GM19035 (cell line): Measurements from ENCODE around the gene WFDC9.
"Not testable (repeated sequence)": the region's sequence is repeated elsewhere in the genome, so short reads cannot be mapped to it uniquely, and the experiment has no call there.

Experiments used
- ATAC-seq: cut with Tn5 transposase; IDR thresholded peaks from one replicate; pipeline ENCODE4 v1.9.1; 2021; ENCODE audit not compliant: unreplicated experiment

Gene WFDC9

DNA sequence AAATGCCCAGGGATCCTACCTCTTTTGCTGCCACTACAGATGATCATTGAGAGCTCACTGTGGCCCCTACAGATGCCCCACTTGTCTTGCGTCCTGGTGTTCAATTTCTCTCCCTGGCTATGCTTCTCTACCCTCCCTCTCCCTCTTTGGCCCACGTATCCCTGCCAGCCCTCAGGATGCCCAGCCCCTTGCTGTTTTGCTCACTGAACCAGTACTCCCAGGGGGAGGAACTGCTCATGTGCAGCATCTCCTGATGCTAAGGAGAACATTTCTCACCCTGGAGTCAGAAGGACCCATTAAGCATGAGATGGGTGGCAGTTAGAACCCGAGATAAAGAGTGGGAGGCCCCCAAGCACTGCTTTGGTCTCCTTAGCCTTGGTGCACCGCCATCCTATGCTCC, at the start of gene WFDC9:
WFDC9 (minus strand) TSS at position 101 of the 400 bp plus-strand sequence. CDS start 21,103 bp downstream, outside the sequence.
- no peak for ATAC-seq

DNA sequence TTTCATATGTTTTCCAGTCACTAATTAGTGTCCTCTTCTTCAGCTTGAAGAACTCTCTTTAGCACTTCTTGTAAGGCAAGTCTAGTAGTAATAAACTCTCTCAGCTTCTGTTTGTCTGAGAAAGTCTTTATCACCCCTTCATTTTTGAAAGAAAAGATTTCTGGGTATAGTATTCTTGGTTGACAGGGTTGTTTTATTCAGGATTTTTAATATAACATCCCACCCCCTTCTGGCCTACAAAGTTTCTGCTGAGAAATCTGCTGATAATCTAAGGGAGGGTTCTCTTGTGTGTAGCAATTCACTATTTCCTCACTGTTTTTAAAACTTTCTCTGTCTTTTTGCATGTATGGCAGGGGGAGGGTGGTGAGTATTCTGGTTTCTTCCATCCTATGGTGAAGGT, 48.6 kb upstream of the WFDC9 start:
- ATAC-seq, result no peak

DNA sequence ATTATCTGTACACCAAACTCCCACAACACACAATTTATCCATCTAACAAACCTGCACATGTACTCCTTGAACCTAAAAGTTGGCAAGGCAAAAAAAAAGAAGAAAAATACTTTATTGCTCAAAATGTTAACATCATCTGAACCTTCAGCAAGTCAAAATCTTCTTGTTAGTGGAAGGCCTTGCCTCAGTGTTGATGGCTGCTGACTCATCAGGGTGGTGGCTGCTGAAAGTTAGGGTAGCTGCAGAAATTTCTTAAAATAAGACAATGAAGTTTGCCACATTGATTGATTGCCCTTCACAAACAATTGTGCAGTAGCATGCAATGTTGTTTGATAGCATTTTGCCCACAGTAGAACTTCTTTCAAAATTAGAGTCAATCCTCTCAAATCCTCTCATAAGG, 41.7 kb upstream of the WFDC9 start:
- no peak for ATAC-seq

DNA sequence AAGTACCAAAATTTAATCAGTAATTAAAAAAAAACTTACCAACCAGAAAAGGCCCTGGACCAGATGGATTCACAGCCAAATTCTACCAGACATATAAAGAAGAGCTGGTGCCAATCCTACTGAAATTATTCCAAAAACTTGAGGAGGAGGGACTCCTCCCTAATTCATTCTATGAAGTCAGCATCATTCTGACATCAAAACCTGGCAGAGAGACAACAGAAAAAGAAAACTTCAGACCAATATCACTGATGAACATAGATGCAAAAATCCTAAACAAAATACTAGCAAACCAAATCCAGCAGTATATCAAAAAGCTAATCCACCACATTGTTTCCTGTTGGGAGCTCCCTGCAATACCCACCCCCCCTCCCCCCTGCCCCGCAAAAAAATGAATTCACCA, 39.1 kb upstream of the WFDC9 start, which contains the start of gene WFDC11:
WFDC11 (minus strand) TSS at position 101 of the 400 bp plus-strand sequence. CDS start 19,639 bp downstream, outside the sequence.
- no peak for ATAC-seq

DNA sequence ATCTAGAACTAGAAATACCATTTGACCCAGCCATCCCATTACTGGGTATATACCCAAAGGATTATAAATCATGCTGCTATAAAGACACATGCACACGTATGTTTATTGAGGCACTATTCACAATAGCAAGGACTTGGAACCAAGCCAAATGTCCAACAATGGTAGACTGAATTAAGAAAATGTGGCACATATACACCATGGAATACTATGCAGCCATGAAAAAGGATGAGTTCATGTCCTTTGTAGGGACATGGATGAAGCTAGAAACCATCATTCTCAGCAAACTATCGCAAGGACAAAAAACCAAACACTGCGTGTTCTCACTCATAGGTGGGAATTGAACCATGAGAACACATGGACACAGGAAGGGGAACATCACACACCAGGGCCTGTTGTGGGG, 26.0 kb upstream of the WFDC9 start:
- ATAC-seq, result not testable (repeated sequence)

DNA sequence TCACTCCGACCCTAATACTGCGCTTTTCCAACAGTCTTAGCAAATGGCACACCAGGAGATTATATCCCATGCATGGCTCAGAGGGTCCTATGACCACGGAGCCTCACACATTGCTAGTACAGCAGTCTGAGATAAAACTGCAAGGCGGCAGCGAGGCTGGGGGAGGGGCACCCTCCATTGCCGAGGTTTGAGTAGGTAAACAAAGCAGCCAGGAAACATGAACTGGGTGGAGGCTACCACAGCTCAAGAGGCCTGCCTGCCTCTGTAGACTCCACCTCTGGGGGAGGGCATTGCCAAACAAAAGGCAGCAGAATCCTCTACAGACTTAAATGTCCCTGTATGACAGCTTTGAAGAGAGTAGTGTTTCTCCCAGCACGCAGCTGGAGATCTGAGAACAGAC, 20.6 kb upstream of the WFDC9 start:
- not testable (repeated sequence) for ATAC-seq

DNA sequence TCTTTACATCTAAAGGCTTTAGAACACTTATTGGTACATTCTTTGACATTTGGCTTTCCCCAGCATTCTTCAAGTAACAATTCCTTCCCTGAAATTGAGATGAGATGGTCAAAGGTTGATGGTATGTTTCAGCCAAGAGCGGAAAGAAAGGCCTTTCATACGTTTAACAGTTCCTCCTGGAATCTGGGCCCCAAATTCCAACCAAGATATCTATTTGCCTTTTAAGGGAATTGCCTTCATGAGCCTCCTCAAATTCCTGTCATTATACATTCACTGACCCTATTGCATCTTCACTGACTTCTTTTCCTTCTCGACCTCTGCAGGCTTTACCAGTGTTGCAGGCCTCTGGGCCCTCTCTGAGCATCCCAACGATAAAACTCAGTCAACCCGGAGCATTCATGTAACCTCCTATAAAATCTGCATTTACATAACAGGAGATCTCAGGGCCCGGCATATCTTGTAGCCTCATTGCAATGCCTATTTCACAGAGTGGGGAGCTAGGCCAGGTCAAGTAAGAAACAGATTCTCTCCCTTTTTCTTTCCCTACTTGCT, 18.3 kb upstream of the WFDC9 start:
- no peak for ATAC-seq

DNA sequence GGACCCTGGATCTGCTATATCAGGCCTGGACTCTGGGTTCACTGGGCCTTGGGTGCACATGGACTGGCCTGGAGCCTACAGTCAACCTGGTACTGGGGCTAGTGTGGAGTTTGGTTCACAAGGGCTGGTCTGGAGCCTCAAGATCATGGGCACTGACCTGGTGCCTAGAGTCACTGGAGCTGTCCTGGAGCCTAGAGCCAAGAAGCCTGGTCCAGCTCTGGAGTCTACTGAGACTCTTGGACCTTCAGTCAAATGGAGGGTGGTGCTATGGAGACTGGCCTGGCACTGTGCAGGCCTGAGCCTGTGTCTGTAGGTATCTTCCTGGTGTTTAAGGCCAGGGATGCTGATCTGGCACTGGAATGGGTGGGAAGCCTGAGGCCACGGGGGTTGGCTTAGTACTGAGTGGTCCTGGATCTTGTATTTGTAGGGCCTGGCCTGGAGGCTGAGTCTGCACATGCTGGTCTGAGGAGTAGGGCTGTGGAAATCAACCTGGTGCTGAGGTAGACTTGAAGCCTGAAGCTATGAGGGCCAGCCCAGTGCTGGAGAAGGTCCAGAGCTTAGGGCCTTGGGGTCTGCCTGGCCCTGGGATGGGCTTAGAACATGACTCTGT, 16.5 kb upstream of the WFDC9 start:
- no peak for ATAC-seq

DNA sequence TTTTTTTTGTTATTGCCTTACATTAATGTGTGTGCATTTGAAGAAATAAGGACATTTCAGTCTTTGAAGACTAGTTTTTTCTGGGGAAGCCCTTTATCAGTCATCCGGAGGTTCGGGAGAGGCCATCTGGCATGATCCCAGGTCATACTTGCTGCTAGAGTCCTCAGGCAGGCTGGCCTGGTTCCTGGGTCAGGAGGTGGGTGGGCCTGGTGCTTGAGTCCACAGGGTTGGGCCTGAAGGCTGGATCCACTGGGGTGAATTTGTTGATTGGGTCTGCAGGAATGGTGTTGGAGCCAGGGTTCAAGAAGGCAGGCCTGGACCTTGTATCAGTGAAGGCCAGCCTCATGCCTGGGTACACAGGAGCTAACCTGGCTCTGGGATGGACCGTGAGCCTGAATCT, 15.8 kb upstream of the WFDC9 start:
- ATAC-seq, result no peak

DNA sequence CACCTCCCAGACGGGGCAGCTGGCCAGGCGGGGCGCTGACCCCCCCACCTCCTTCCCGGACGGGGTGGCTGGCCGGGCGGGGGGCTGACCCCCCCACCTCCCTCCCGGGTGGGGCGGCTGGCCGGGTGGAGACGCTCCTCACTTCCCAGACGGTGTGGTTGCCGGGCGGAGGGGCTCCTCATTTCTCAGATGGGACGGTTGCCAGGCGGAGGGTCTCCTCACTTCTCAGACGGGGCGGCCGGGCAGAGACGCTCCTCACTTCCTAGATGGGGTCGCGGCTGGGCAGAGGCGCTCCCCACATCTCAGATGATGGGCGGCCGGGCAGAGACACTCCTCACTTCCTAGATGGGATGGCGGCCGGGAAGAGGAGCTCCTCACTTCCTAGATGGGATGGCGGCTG, 14.8 kb upstream of the WFDC9 start:
- not testable (repeated sequence) for ATAC-seq

DNA sequence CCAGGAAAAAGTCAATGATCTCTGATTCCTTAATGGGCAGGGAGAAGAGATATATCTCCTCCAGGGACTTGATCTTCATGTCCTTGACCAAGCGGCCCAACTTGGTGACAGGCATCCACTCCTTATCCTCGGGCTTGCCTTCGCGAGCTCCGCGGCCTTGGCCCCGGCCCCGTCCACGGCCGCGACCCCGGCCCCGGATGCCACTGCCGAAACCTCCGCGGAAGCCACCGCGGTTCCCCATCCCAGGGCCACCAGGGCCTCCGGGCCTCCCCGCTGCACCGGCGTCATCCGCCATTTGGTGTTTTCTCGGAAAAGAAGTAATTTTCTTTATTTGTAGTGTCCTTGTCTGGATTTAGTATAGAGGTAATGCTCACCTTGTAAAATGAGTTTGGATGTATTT, 10.0 kb upstream of the WFDC9 start:
- ATAC-seq, result not testable (repeated sequence)

DNA sequence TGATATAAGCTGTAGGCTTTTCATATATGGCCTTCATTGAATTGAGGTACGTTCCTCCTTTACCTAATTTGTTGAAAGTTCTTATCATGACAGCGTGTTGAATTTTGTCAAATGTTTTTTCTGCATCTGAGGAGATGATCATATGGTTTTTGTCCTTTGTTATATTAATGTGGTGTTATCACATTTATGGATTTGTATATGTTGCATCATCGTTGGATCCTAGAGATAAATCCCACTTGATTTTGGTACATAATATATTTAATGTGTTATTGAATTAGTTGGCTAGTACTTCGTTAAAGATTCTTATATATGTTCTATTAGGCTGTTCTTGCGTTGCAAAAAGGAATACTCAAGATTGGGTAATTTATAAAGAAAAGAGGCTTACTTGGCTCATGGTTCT, 8.6 kb upstream of the WFDC9 start:
- ATAC-seq, result no peak

DNA sequence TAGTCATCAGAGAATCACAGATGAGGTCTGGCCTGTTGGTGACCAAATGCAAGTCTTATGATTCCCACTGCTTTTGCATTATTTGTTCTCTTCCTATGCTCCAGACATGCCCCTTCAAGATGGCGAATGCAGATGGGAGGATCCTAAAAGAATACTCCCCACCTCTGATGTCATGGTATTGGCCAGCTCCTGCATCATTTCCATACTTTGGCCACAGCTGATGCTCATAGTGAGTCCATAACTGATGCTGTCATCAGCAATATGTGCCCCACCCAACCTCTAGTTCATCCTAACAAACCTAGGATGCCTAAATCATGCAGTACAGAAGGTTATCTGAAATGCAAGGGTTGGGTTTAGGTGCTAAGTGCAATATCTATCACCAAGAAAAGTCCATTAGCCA, 5.4 kb upstream of the WFDC9 start:
- no peak for ATAC-seq

DNA sequence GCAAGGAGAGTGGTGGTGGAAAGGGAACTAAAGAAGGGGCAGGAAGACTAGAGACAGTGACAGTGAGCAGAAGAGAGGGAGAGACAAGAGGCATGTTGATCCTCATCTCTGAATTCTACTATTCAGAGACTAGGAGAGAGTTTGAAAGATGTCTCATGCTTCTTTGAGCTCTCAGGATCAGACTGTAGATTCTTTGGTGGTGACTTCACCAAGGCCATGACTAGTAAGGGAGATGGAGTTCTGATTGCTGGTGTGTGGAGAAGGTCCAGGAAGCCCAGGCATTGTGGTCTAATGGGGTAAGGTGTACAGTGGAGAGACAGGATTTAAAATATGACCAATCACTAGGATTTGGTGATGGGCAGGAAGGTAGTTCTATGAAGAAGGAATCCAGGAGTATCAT, 713 bp downstream of the WFDC9 start:
- no peak for ATAC-seq

DNA sequence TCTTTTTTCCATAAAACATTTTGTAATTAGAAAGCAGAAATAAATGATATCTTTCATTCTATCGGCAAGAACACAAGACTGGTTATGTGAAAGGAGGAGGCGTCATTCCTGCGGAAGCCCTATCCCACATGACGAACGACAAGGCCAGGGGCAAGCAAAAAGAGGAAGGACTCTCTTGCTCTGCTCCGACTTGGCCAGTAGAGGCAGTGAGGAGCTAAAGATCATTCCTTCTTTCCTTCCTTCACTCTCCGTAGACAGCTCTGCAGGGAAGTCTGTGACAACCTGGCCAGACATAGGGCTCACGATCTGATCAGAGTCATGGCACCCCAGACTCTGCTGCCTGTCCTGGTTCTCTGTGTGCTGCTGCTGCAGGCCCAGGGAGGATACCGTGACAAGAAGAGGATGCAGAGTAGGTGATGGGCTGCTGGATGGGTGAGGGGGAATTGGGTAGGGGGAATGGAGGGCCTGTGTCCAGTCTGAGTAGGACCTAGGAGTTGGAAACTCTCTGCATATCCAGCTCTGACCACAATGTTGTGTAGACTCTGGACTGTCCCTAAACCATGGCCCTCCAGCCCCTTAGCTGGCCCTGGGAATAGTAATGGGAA, 1.5 kb downstream of the WFDC9 start, which contains the start of gene WFDC10A:
WFDC10A (plus strand) TSS at position 244 of the 605 bp plus-strand sequence; CDS start at position 319, 75 bp downstream.
- no peak for ATAC-seq

DNA sequence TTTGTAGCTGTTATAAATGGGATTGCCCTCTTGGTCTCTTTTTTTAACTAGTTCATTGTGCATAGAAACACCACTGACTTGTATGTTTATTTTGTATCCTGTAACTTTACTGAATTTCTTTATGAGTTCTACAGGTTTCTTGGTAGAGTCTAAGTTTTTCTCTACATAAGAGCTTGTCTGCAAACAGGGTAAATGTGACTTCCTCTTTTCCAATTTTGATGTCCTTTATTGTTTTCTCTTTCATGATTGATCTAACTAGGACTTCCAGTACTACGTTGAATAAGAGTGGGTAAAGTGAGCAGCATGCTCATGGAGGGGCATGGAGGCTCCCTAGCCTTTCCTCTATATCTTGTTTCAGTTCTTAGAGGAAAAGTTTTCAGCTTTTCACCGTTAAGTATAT, 4.5 kb downstream of the WFDC9 start:
- ATAC-seq, result no peak

DNA sequence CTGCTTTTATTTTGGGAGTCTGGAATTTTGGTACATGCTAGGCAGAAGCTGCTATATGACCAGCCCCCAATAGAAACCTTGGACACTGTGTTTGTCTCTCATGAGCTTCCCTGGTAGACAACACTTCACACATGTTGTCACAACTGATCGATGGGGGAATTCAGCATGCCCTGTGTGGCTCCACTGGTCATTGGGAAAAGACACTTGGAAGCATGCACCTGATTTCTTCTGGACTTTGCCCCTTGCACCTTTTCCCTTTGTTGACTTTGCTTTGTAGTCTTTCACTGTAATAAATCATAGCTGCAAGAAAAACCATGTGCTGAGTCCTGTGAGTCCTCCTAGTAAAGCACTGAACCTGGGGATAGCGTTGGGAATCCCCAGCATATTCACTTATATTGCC, 9.5 kb downstream of the WFDC9 start:
- no peak for ATAC-seq

DNA sequence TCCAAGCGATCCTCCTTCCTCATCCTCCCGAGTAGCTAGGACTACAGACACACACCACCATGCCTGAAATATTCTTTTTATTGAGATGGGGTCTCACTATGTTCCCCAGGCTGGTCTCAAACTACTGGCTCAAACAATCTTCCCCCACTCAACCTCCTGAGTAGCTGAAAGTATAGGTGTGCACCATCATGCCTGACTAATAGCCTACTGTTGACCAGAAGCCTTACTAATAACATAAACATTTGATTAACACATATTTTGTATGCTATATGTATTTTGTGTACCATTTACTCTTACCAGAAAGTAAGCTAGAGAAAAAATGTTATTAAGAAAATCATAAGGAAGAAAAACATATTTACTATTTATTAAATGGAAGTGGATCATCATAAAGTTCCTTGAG, 13.5 kb downstream of the WFDC9 start:
- ATAC-seq, result no peak

DNA sequence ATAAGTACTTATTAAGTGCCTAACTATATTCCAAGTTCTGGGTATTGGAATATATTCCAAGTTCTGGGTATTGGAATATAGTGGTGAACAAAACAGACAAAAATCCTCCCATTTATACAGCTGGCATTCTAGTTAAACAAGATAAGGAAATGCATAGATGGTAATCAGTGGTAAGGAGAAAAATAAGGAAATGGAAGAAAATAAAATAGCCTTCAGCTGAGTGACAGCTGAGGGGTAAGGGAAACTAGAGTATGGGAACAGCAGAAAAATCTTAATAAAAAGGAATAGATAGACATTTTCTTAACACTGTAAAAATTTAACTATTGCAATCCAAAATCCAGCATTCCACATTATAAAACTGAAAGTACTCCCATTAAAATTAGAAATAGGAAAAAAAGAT, 18.8 kb downstream of the WFDC9 start:
- no peak for ATAC-seq

DNA sequence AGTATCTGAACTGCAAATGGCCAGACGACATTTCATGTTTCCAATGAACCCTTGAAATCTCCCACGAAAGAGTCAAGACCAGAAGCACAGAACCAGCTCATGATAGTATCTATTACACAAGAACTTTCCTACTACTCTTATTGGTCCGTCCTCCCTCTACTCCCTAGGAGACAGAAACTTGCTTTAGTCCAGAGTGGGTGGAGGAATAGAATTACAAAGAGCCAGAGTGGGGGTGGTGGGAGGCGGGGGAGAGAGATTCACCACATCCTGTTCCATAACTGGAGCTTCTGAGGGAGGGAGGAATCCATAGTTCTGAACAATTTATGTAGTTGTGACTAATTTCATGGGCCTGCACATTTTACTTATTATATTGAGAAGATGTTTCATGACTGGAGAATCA, 20.0 kb downstream of the WFDC9 start:
- ATAC-seq, result no peak

DNA sequence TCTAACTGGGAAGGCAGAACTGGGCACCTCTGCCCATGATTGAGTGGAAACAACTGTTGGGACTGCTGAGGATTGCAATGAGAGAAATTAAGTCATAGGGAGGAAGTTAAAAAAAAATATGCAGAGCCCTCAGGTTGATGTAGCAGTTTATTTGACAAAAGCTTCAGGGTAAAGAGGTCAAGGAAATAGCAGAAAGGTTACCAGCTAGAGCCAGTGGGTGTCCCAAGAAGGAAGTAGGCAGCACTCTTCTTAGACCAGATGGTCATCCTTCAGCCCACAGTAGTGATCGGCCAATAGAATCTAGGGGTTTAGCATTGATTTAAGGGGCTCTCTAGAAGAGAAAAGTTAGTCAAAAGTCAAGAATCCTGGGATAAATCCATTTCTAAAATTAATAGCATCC, 23.3 kb downstream of the WFDC9 start:
- no peak for ATAC-seq

DNA sequence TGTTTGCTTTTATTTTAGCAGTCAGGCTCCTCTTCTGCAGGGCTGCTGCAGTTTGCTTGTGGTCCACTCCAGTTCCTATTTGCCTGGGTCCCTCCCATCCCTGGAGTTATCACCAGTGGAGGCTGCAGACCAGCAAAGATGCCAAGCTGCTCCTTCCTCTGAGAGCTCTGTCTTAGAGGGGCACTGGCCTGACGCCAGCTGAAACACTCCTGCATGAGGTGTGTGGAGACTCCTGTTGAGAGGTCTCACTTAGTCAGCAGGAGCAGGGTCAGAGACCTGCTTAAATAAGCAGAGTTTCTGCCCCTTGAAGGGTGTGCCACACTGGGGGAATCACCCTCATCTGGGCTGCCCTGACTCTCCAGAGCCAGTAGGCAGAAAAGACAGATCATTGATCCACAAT, 35.8 kb downstream of the WFDC9 start:
- no peak for ATAC-seq

DNA sequence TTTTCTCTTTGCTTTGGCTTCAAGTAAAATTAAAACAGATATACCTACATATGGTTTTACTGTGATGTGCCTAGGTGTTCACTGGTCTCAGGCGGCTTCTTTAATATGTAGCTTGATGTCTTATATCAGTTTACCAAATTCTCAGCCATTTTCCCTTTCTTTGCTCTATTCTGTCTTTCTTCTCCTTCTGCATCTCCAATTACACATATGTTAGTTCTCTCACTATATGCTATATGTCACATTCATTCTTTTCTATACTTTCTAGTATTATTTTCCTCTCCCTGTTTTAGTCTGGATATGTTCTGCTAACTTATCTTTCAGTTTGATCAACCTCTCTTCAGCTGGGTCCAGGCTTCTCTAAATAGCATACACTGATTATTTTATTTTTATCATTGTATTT, 37.6 kb downstream of the WFDC9 start:
- no peak for ATAC-seq
